ENCODE results near the gene PLA2G7.
"Not testable (repeated sequence)": the region's sequence is repeated elsewhere in the genome, so short reads cannot be mapped to it uniquely, and the experiment has no call there.

PLA2G7 gene

GRCh38 chr6:46773201-46773855 is 38.2 kb upstream of the PLA2G7 start:
- no peak for DNase-seq (ENCODE audit: extremely low read depth, low read depth)
- H3K4me3 ChIP-seq (replicated peaks; ENCODE audit: low read depth, low read length): no peak overlapping the region
- TF ChIP-seq, protein P1, sequence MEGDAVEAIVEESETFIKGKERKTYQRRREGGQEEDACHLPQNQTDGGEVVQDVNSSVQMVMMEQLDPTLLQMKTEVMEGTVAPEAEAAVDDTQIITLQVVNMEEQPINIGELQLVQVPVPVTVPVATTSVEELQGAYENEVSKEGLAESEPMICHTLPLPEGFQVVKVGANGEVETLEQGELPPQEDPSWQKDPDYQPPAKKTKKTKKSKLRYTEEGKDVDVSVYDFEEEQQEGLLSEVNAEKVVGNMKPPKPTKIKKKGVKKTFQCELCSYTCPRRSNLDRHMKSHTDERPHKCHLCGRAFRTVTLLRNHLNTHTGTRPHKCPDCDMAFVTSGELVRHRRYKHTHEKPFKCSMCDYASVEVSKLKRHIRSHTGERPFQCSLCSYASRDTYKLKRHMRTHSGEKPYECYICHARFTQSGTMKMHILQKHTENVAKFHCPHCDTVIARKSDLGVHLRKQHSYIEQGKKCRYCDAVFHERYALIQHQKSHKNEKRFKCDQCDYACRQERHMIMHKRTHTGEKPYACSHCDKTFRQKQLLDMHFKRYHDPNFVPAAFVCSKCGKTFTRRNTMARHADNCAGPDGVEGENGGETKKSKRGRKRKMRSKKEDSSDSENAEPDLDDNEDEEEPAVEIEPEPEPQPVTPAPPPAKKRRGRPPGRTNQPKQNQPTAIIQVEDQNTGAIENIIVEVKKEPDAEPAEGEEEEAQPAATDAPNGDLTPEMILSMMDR (IDR thresholded peaks at IDR 0.05; ENCODE audit: low read depth, low read length, missing control alignments): no peak

- H3K4me3 ChIP-seq (replicated peaks; ENCODE audit: low read depth, low read length): no peak overlapping the region
- DNase-seq (ENCODE audit: extremely low read depth, low read depth): no peak
- TF ChIP-seq, protein P1 (IDR thresholded peaks at IDR 0.05; ENCODE audit: low read depth, low read length, missing control alignments): no peak
These were observed 37.6 kb upstream of the PLA2G7 start for GRCh38 chr6:46772762-46773161.

GRCh38 chr6:46772016-46772415 is 36.8 kb upstream of the PLA2G7 start:
- TF ChIP-seq, protein P1 (IDR thresholded peaks at IDR 0.05; ENCODE audit: low read depth, low read length, missing control alignments): no peak

DNA sequence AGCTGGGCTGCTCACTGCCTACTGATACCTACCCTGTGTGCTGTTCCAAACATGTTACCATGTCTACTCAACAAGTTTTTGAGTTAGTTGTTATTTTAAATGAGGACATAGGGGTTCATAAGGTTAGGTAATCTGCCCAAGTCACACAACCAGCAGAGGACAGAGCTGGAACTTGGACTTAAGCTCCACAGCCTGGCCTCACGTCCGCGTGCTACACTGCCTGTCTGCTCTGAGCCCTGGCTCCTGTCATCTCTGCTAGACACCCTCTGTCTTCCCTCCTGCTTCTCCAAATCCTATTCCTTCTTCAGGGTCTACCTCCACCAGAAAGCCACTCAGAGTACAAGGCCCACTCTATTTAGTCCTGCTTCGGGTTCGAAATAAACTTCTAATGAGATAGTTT is 29.8 kb upstream of the PLA2G7 start:
- TF ChIP-seq, protein P1 (IDR thresholded peaks at IDR 0.05; ENCODE audit: low read depth, low read length, missing control alignments): no peak
- no peak overlapping the region for H3K4me3 ChIP-seq (replicated peaks; ENCODE audit: low read depth, low read length)
- no peak for DNase-seq (ENCODE audit: extremely low read depth, low read depth)

More at GRCh38 chr6:46772016-46772415, 36.8 kb upstream of the PLA2G7 start:
- no peak for DNase-seq (ENCODE audit: extremely low read depth, low read depth)
- no peak overlapping the region for H3K4me3 ChIP-seq (replicated peaks; ENCODE audit: low read depth, low read length)

DNA sequence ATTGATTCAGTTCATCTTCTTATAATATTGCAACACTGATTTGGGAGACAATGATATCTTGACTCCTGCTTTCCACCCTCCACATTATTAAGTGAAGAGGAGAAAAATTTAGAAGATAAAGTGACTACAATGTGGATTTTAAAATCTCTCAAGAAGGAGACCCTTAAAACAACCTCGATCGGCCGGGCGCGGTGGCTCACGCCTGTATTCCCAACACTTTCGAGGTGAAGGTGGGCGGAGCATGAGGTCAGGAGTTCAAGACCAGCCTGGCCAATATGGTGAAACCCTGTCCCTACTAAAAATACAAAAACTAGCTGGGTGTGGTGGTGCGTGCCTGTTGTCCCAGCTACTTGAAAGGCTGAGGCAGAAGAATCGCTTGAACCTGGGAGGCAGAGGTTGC is 29.1 kb upstream of the PLA2G7 start:
- DNase-seq (ENCODE audit: extremely low read depth, low read depth); H3K4me3 ChIP-seq (replicated peaks; ENCODE audit: low read depth, low read length): not testable (repeated sequence)

DNA sequence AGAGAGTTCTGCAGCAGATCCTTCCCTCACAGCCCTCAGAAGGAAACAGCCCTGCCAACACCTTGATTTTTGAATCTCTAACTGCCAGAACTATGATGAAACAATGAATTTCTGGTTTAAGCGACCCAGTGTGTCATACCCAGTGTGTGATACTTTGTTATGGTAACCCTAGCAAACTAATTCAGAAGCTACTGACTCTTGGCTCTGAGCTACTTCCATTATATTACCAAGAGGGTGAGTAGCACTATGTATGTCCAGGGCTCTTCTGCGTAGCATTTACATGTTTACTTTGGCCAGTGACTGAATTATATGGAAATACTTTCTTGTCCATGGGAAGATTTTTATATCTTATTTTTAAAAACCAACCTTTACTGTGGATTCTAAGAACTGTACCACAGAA is 28.3 kb upstream of the PLA2G7 start:
- no peak for DNase-seq (ENCODE audit: extremely low read depth, low read depth)
- TF ChIP-seq, protein P1 (IDR thresholded peaks at IDR 0.05; ENCODE audit: low read depth, low read length, missing control alignments): no peak

DNA sequence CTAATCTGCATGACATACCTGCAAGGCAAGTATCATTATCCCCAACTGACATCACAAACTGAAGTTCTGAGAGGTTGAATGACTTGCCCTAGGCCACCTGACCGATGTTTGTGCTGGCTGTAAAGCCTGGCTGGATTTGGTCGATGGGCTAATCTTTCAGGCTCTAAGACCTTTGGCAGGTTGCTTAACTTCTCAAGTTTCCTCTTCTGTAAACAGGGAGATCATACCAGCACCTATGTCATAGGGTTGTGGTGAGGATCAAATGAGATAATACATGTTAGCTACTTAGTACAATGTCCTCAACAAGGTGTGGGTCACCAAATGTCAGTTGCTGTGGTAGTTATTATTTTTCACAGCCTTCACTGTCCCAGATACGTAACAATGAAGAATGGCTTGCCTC is 25.8 kb upstream of the PLA2G7 start:
- H3K4me3 ChIP-seq (replicated peaks; ENCODE audit: low read depth, low read length): no peak overlapping the region
- TF ChIP-seq, protein P1 (IDR thresholded peaks at IDR 0.05; ENCODE audit: low read depth, low read length, missing control alignments): no peak
- no peak for DNase-seq (ENCODE audit: extremely low read depth, low read depth)

More for the DNA sequence above, 28.3 kb upstream of the PLA2G7 start:
- H3K4me3 ChIP-seq (replicated peaks; ENCODE audit: low read depth, low read length): no peak overlapping the region
